HEK293 (cell line): ENCODE measurements around the gene NR3C2.

Experiments used
- ATF2 ChIP-seq: fragments of 450-650 bp; formaldehyde crosslinking; IDR thresholded peaks from 2 replicates; pipeline ENCODE4 v1.5.1; 2016; ENCODE audit warnings: missing biosample characterization, missing genetic modification characterization, low read depth
- CTCF ChIP-seq: fragments of 450-650 bp; formaldehyde crosslinking; IDR thresholded peaks from 2 replicates; pipeline ENCODE4 v1.5.1; 2016; ENCODE audit warnings: missing biosample characterization, missing genetic modification characterization
- ELK4 ChIP-seq: IDR thresholded peaks from 2 replicates; pipeline ENCODE4 v1.6.1; 2011; ENCODE audit warnings: mild to moderate bottlenecking, low read depth, low read length, borderline replicate concordance
- HOXA7 ChIP-seq: sonication (generic); formaldehyde crosslinking; IDR thresholded peaks from 2 replicates; pipeline ENCODE4 v1.8.1; 2022; ENCODE audit warnings: missing genetic modification reagents, borderline replicate concordance
- MZF1 ChIP-seq: fragments of 450-650 bp; formaldehyde crosslinking; IDR thresholded peaks from 2 replicates; pipeline ENCODE4 v1.5.1; 2017; ENCODE audit warnings: missing biosample characterization, missing genetic modification characterization, borderline replicate concordance
- PATZ1 ChIP-seq: fragments of 450-650 bp; formaldehyde crosslinking; IDR thresholded peaks from 2 replicates; pipeline ENCODE4 v1.5.1; 2016; ENCODE audit warnings: missing biosample characterization, missing genetic modification characterization
- SP3 ChIP-seq: fragments of 450-650 bp; formaldehyde crosslinking; IDR thresholded peaks from 2 replicates; pipeline ENCODE4 v1.5.1; 2016; ENCODE audit warnings: missing biosample characterization, missing genetic modification characterization
- ZFP41 ChIP-seq: fragments of 450-650 bp; formaldehyde crosslinking; IDR thresholded peaks from 2 replicates; pipeline ENCODE4 v1.5.1; 2016; ENCODE audit warnings: missing biosample characterization, missing genetic modification characterization, borderline replicate concordance
- ZNF24 ChIP-seq: fragments of 450-650 bp; formaldehyde crosslinking; IDR thresholded peaks from 2 replicates; pipeline ENCODE4 v1.5.1; 2016; ENCODE audit warnings: missing biosample characterization, missing genetic modification characterization
- ZNF274 ChIP-seq, 2 experiments: fragments of 200-500 bp in 1 of 2; fragments of 450-650 bp in 1 of 2; sonication (Bioruptor generic) in 1 of 2; formaldehyde crosslinking in 1 of 2; IDR thresholded peaks; 2 replicates each; pipeline versions ENCODE4 v1.5.1 to v1.6.1; 2014 to 2016; ENCODE audit warnings: borderline replicate concordance in 1 of 2, inconsistent platforms in 1 of 2, low read length in 1 of 2, missing biosample characterization in 1 of 2, missing genetic modification characterization in 1 of 2
- ZNF449 ChIP-seq: fragments of 450-650 bp; formaldehyde crosslinking; IDR thresholded peaks from 2 replicates; pipeline ENCODE4 v1.5.1; 2017; ENCODE audit warnings: missing biosample characterization, mild to moderate bottlenecking, missing genetic modification characterization, moderate library complexity
- ZNF677 ChIP-seq: fragments of 450-650 bp; IDR thresholded peaks from 2 replicates; pipeline ENCODE4 v1.5.0; 2018; ENCODE audit warnings: missing biosample characterization, mild to moderate bottlenecking, missing genetic modification characterization, moderate library complexity

GRCh38 chr4:148395771-148396170, 46.4 kb downstream of the NR3C2 start:
- TF ChIP-seq CTCF (tag by site-specific recombination) (no peak), ZNF274 (IDR thresholded peaks at IDR 0.05; ENCODE audit: low read length) (no peak), ZNF274 (tag by site-specific recombination; IDR thresholded peaks at IDR 0.05; ENCODE audit: borderline replicate concordance) (no peak), SP3 (no peak), ZNF24 (tag by site-specific recombination) (no peak), ZNF677 (no peak), PATZ1 (tag by site-specific recombination) (no peak), MZF1 (tag by site-specific recombination) (no peak), ZNF449 (tag by site-specific recombination) (no peak), ATF2 (tag by site-specific recombination) (no peak), HOXA7 (no peak), ELK4 (no peak), ZFP41 (tag by site-specific recombination) (no peak)
